ENCODE measurements around the gene XRN2.
"Not testable (repeated sequence)": the region's sequence is repeated elsewhere in the genome, so short reads cannot be mapped to it uniquely, and the experiment has no call there.

The XRN2 gene

DNA sequence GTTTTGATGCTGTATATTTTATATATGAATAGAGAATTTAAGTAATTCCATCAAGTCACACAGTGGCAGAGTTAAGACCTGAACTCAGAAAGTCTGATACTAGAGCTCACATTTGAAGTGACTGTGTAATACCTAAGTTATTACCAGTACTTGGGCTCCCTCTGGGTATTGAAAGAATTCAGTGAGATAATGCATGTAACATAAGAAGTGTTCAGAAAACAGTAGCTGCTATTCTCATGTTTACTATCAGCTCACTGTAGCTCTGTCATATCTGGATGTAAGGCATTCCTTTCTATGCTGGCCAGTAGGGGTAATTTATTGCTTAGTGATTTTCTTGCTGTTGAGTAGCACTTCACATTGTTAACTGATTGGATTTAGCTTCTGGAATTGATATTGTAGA, 49.6 kb downstream of the XRN2 start:
- DNase-seq: no peak

DNA sequence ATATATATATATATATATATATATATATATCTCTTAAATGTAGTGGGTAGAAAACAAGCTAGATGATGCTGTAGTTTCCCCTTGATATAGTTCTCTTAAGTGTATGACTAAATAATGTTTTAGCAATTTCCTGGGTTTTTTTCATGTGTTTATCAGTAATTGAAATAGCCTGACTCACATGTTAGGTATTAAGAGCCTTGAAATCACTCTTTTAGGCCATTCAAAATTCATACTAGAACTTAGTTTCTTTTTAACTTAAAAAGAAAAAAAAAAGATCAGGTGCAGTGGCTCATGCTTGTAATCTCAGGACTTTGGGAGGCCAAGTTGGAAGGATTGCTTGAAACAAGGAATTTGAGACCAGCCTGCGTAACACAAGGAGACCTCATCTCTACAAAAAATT, 50.1 kb downstream of the XRN2 start:
- no peak for DNase-seq

DNA sequence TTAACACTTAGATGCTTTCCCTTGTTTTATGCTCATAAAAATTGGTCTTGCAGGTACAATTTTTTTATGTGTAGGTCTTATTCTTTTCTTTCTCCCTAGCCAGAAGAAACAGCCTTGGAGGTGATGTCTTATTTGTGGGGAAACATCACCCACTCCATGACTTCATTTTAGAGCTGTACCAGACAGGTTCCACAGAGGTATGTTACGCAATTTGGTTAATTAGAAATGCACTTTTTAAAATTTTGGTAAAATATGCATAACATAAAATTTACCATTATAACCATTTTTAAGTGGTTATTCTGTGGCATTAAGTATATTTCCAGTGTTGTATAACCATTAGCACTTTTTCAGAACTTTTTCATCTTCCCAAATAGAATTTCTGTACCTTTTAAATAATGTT, 52.9 kb downstream of the XRN2 start:
- DNase-seq: no peak

DNA sequence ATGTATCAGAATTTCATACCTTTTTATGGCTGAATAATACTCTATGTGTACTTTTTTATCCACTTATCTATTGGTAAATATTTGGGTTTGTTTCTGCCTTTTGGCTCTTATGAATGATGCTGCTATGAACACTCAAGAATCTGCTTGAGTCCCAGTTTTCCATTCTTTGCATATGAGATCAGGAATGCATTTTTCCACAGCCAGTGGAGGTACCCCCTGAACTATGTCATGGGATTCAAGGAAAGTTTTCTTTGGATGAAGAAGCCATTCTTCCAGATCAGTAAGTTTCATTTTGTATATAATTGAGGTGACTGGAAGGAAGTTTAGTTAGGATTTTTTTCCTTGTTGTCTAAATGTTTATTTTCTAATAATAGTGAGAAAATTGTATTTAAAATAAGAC, 53.3 kb downstream of the XRN2 start:
- DNase-seq: no peak

DNA sequence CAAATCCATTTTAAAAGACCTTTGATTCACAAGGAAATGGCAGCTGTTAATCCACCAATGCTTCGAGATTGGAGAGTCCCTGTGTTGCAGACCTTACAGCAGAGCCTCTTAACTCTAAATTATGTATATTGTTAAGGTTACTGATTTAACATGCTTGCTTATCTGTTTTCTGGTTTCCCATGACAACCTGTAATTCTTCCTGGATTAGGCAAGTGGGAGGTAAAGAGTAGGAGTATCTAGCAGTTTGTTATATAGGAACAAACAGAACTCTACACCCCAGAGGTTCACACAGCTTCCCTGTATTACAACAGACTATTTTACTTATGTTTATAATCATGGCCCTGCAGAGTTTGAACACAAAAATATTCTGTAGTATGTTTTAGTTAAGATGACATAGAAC, 54.7 kb downstream of the XRN2 start:
- no peak for DNase-seq

DNA sequence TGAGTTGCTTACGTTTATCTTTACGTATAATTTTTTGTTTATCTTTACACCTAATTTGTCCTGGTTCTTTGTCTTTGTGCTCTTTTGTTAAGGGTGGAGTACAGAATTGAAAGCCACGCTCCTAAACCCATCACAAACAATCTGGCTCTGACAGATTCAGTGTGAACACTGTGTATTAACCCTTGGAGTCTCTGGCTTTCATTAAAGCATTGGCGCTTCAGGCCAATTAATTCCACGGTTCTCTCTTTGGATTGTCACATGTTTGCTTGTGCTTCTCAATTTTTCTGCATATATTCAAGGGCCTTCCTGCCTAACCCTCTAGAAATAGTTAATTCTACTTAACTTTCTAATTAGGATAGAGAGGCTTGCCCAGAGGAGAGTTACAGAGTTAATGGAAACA, 55.6 kb downstream of the XRN2 start:
- DNase-seq: no peak

DNA sequence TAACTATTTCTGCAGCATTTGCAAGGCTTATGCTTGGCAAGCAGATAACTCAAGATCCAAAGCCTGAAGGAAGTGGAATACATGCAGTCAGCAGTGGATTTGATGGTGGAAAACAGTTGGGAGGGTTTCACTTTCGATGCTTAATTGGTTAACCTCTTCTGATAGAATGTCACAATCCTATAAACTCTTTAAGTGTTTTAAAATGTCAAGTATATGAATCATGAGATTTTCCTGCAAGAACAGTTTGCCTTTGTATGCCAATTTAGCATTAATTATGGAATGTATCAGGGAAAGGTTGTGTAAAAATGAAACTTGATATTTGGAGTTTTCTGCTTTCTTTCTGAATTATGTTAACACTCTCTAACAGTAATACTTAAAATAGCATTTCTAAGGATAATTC, 57.6 kb downstream of the XRN2 start:
- no peak for DNase-seq

DNA sequence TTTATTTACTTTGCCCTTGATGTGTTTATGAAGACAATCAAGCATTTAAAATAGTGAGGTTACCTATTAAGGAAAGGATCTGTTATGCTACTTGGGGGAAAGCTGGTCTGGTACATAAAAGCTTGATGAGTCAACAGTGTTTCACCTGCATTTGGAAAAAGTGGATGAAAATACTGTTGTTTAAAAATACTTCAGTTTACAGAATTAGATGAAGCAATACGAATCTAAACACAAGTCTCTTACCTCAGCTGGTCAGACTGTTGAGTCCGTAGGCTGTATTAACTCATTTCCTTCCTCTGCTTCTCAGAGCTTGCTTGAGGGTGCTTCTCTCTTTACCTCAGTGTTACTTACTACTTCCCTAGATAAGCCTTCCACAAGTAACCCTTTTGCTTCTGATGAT, 58.1 kb downstream of the XRN2 start:
- DNase-seq: no peak

DNA sequence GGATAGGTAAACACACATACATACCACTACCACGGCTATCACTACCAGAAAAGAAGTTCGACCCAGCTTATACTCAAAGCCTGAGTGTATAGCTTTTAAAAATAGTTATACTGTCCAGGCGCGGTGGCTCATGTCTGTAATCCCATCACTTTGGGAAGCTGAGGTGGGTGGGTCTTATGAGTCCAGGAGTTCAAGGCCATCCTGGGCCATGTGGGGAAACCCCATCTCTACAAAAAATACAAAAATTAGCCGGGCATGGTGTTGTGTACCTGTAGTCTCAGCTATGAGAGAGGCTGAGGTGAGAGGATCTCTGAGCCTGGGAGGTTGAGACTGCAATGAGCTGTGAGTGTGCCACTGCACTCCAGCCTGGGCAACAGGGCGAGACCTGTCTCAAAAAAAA, 61.3 kb downstream of the XRN2 start:
- DNase-seq: no peak

DNA sequence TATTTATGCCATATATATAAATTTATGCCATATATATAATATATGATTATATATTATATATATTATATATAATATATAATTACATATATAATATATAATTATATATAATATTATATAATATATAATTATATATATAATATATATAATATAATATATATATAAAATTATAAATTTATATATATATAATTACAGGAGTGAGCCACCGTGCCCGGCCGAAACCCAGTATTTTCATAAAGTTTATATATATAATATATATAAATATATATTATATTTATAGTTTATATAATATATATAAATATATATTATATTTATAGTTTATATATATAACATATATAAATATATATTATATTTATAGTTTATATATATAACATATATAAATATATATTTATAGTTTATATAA, 62.6 kb downstream of the XRN2 start:
- DNase-seq: no peak

DNA sequence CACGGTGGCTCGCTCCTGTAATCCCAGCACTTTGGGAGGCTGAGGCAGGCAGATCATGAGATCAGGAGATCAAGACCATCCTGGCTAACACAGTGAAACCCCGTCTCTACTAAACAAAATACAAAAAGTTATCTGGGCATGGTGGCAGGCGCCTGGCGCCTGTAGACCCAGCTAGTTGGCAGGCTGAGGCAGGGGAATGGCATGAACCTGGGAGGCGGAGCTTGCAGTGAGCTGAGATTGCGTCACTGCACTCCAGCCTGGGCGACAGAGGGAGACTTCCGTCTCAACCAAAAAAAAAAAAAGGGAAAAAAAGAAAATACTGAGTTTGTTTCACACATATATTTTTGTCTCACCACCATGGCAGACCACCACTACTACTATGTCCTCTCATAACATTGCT, 63.1 kb downstream of the XRN2 start:
- not testable (repeated sequence) for DNase-seq

DNA sequence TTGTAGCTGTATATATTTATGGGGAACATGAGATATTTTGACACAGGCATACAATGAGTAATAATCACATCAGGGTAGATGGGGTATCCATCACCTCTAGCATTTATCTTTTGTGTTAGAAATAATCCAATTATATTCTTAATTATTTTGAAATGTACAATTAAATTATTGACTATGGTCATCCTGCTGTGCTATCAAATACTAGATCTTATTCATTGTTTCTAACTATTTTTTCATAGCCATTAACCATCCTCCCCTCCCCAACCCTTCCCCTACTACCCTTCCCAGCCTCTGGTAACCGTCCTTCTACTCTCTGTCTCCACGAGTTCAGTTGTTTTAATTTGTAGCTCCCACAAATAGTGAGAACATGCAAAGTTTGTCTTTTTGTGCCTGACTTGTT, 65.7 kb downstream of the XRN2 start:
- DNase-seq: no peak

DNA sequence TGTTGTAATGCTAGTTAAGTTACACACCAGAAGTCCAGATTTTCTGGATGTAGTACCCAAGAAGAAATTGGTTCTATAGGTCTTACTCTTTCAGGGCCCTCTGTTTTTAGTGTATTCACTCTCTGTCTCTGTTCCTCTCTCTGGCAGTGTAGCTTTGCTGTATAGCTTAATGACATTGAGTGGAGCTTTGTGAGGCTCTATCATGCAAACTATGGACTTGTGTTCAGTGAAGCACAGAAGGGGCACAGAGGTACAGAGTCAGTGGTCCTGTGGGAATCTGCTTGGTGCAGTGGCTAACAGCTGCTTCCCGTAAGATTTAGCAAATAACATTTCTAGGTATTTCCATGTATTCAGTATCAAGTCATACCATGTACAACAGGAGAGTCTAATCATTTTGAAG, 68.1 kb downstream of the XRN2 start:
- no peak for DNase-seq

DNA sequence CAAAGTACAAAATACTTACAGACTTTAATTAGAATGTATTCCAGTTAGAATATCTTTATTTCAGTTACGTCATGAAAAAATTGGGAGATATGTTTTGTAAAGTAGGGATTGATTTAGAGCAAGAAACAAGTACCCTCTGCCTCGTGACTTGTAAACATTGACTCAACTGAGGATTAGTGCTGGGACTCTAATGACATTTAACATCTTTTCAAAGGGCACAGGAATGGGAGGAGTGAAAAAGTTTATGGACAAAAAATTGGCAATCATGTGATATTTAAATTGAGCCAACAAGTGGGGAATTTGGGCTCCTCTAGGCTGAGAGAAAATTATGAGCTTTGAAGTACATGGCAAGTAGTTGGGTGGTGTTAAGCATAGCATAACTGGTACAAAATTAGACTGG, 68.9 kb downstream of the XRN2 start:
- no peak for DNase-seq

DNA sequence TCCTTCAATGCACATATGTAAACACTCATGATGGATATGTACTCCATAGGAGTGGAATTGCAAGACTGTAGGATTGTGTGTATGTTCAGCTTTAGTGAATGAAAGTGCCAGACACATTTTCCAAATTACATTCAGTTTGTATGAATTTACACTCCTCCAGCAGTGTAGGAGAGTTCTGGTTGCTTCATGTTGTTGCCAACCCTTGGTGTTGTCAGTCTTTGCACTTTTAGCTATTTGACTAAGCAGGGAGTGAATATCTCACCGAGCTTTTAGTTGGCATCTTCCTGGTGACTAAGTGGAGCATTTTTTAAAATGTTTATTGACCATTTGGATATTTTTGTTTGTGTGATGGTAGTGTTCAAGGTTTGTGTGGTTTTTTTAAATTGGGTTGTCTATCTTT, 70.3 kb downstream of the XRN2 start:
- DNase-seq: no peak

DNA sequence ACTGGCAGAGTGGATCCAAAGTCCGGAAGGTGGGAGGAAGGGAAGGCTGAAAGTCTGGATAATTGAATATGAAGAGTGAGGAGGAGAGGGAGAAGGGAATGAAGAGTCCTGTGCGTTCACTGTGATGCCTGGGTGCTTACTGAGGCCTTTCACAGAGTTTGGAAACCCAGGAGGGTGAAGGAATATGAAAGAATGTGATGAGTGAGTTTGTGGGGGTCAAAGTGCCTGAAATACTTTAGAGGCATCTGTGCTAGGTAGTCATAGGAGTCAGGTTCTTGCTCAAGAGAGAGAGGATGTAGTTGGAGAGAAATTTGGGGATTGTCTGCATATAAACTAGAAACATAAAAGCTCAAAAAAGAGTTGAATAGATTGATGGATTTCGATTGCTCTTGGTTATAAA, 73.5 kb downstream of the XRN2 start:
- DNase-seq: no peak

DNA sequence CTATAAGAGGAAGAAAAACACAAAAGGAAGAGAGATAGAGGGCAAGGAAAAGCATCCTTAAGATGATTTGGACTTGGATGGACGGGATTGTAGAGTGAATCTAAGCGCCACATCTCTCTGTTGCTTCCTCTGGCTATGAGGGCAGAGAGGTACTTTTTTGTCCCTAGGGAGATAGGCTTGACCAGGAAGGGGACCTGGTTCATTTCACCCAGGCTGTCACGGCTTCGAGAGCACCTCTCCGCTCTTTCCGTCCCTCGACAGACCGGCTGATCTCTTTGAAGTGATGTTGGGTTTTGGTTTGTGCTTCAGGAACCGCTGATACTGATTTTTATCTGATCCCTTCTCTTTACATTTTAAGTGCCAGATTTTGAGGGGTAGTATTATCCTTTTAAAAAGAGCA, 74.6 kb downstream of the XRN2 start:
- DNase-seq: no peak

DNA sequence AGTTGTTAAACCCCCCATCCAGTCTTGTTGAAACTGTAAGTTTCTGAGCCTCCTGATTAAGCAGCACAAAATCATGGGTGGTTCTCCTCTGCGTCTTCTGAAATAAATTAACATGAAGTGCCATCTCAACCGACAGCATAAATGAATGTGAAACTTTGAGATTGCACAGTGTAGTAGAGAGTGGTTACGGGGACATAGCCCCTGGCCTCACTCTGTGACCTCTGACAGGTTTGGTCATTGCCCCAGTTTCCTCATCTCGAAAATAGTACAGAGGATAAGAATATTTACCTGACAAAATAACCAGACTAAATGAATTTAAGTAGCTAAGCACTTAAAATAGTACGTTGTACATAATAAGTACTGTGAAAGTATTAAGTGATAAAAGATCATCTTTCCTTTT, 75.1 kb downstream of the XRN2 start:
- no peak for DNase-seq

DNA sequence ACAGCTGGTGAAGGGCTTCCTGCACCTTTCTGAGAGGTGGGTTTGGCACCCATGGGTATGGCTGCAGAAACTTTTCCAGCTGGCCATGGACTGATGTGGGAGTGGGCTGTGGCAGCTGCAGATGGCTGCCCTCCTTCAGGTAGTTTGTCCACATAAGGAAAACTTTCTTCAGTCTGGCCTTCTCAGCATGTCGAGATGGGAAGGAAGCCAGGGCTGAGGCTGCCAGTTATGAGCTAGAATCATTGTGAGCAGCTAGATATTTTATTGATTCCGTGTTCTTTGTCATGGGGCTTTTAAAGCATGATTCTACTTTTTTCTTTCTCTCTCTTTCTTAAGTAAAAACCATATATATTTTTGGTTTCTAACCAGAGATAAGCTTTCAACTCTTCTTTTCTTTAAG, 77.6 kb downstream of the XRN2 start:
- no peak for DNase-seq

DNA sequence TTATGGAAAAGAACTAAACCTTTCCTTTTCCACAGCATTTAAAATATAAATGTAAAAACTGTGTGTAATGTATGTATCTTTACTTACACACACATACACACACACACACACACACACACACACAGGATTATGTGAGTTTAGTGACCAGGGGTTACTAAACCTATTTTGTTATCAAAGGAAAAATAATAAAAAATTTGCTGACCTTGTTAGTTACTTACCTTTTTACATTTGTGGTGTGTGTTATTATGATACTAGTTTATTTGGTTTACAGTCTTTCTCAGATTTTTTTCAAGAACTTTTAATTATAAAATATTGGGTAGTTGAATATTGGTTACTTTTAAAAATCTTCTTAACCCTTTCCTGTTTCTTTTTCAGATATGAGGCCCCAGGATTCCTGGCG, 78.5 kb downstream of the XRN2 start:
- DNase-seq: no peak

DNA sequence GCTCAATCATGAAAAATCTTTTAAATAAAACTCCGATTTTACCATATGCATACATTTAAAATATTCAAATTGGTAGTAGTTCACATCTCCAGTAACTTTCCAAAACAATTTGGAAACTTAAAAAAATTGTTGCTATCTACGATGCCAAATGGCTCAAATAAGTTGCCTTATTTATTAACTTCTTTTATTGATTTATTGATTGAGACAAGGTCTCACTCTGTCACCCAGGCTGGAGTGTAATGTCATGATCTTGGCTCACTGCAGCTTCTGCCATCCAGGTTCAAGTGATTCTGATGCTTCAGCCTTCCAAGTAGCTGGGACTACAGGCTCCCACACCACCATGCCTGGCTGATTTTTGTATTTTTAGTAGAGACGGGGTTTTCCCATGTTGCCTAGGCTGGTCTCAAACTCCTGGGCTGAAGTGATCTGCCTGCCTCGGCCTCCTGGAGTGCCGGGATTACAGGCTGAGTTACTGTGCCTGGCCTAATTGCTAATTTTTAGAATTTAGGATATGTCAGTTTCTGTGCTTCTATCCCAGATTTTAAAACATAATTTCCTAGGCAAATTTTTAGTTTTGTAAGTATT, 81.3 kb downstream of the XRN2 start:
- no peak for DNase-seq

DNA sequence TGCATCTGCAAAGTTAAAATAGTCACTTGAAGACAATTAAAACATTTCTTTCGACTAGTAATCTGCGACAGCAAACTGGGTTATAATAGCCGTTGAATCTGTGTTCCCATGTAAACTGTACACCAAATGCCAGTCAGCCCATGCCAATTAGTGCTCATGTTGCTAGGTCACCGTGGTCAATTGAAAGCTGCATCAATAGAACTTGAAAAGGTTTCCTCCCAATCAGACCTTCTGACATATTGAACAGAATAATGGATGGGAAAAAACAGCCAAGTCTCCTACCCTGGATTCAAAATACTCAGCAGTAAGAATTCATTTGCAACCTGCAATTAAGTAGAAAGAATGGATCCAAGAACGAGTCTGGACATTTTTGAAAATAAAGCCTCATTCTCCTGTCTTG, 83.0 kb downstream of the XRN2 start:
- DNase-seq: peak in 1 of 2 experiments; percentile 14

DNA sequence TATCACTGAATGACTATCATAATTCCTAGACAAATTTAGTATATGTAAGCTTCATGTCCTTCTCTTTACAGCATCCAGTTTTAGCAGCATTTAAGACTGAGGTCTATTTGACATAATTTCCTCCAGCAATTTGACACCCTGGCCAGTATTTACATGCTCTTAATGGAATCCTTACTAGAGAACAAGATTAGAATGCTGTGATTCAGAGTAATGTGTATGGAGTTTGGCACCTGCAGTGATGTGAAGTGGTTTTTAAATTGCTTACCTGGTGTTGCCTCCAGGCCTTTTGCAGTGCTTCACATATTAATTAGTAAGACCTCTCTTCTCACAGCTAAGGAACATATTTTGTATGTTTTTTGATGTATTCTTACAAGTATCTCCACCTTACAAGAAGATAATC, 84.4 kb downstream of the XRN2 start:
- peak in 1 of 2 experiments; percentile 33 for DNase-seq

DNA sequence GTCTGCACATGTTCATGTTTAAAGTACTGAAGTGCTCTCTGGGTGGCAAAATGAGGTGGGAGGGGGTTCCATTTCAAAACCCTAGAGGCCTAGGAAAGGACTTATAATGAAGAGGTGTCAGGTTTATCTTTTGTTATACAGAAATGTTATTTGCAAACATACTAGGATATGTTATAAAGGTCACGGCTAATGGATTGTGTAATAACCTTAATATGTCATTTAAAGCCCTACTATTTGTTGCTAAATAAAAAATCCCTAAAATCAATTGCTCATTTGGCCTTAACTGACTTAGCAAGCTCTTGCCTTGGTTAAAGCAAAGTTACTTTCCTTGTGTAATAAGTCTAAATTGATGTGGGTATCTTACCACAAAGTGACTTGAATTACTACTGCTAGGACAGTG, 85.4 kb downstream of the XRN2 start:
- peak in 1 of 2 experiments; percentile 31 for DNase-seq

DNA sequence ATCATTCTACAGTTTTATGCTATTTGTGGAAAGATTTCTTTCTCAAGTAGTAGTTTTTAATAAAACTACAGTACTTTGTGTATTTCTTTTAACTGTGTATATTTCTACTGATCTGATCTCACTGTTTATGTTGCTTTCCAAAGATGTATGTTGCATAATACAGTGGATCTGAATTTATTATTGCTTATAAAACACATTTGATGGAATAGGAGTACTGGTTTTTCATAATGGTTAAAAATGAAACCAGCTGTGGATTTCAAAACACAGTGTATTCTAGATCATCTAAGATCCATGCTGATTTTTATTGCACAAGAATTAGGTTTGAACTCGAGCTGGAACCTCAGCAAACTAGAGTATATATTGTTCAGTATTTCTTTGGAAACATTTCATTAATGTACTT, 86.2 kb downstream of the XRN2 start:
- DNase-seq: no peak

DNA sequence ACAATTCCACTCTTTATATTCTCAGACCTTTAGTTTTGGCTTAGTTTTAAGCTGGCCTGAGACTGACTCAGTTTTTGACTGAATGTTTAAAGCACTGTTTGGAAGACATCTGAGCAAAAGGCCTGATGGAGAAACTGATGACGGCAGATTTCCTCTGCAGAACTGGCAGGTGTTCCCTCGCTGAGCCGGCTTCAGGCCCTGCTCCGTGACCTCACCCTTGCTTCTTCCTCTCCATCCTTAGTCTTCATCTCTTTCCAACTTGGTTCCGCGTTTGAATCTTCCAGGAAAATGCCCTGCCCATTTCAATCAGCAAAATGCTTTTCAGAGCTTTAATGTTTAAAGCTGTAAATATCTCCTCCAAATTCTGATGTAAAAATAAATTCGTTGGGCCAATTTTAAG, 87.6 kb downstream of the XRN2 start:
- DNase-seq: no peak
